ENCODE results near the gene KRT3. TPM values are rescaled to one million over a fixed set of nuclear protein-coding genes. Genes with fewer than 3 reads are reported as not detected.

KRT3 gene
- total RNA-seq, 1 donor from 2014 or later = not detected

DNA sequence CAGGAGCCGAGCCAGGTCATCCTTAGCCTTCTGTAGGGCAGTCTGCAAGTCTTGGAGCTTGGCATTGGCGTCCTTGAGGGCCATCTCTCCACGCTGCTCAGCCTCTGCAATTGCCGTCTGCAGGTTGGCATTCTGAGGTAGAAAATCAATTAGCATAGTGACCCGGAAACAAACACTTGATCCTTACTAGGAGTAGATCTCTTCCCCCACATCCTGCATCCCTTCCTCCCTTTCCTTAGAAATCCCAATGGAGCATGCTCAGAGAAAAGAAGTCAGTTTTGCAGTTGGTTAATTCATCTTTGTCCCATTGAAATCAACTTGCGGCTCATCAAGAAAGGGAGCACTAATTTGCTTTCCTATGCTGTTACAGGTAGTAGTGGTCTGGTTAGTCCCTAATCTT, 24.8 kb downstream of the KRT3 start:
- ATAC-seq (ENCODE audit: low read depth) (no peak), DNase-seq (no peak)
- no peaks in the 10 kb centered on the region for H3K36me3 Mint-ChIP-seq (ENCODE audit: low read depth)
- peaks cover 10% of the 10 kb centered on the region for H3K27me3 Mint-ChIP-seq
- ChIA-PET CTCF (no interaction called here), POLR2A (no interaction called here)
- H3K9me3 Mint-ChIP-seq = no peaks in the 10 kb centered on the region
- H3K27ac Mint-ChIP-seq = no peak overlapping the region
- intact Hi-C loops (cut with micrococcal nuclease) = no loop called here
- no peak overlapping the region for H3K4me3 Mint-ChIP-seq
- TF ChIP-seq, protein P1, sequence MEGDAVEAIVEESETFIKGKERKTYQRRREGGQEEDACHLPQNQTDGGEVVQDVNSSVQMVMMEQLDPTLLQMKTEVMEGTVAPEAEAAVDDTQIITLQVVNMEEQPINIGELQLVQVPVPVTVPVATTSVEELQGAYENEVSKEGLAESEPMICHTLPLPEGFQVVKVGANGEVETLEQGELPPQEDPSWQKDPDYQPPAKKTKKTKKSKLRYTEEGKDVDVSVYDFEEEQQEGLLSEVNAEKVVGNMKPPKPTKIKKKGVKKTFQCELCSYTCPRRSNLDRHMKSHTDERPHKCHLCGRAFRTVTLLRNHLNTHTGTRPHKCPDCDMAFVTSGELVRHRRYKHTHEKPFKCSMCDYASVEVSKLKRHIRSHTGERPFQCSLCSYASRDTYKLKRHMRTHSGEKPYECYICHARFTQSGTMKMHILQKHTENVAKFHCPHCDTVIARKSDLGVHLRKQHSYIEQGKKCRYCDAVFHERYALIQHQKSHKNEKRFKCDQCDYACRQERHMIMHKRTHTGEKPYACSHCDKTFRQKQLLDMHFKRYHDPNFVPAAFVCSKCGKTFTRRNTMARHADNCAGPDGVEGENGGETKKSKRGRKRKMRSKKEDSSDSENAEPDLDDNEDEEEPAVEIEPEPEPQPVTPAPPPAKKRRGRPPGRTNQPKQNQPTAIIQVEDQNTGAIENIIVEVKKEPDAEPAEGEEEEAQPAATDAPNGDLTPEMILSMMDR (IDR thresholded peaks at IDR 0.05) = no peak
- no peaks in the 10 kb centered on the region for H3K4me1 Mint-ChIP-seq

DNA sequence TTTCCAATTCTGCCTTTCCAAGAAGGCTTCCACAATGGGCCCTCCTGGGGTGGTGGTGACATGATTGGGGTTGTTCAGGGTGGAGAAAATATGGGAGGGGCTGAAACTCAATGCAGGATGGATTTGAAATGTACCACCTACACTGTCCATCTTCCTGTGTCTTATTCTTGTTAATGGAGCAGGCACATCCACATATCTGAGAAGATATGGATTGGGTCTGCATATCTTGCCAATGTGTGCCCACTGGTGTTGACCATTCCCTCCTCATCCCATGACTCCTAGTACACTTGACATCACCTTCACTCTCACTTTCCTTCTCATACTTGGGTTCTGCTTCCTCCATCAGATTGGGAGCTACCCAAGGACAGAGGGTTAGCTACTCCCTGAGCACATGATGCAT, 26.0 kb downstream of the KRT3 start:
- Mint-ChIP-seq H3K4me3 (no peak overlapping the region), H3K27me3 (peaks cover 7% of the 10 kb centered on the region), H3K27ac (no peak overlapping the region), H3K9me3 (no peaks in the 10 kb centered on the region), H3K36me3 (ENCODE audit: low read depth) (no peaks in the 10 kb centered on the region), H3K4me1 (no peaks in the 10 kb centered on the region)
- DNase-seq (no peak), ATAC-seq (ENCODE audit: low read depth) (no peak)
- intact Hi-C loops (cut with micrococcal nuclease) = no loop called here
- ChIA-PET POLR2A (no interaction called here), CTCF (no interaction called here)
- TF ChIP-seq, protein P1 (IDR thresholded peaks at IDR 0.05) = no peak

DNA sequence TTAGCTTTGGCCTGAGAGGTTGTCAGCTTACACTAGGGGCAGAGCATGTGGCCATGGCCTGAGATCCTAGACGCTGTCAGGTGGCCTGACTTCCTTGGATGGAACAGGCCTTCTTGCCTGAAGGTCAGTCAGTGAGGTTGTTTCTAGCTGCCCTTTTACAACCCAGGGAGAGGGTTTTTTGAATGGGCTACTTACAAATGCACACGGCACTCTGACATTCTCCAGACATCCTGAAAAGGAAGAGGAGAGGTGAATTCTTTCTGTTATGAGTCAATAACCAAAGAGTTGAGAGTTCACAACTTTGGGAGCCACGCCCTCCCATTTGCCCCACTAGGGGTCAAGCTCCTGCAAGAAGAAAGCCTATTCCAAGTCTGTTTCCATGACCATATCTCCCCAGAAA, 26.6 kb downstream of the KRT3 start:
- CTCF ChIA-PET = no interaction called here

DNA sequence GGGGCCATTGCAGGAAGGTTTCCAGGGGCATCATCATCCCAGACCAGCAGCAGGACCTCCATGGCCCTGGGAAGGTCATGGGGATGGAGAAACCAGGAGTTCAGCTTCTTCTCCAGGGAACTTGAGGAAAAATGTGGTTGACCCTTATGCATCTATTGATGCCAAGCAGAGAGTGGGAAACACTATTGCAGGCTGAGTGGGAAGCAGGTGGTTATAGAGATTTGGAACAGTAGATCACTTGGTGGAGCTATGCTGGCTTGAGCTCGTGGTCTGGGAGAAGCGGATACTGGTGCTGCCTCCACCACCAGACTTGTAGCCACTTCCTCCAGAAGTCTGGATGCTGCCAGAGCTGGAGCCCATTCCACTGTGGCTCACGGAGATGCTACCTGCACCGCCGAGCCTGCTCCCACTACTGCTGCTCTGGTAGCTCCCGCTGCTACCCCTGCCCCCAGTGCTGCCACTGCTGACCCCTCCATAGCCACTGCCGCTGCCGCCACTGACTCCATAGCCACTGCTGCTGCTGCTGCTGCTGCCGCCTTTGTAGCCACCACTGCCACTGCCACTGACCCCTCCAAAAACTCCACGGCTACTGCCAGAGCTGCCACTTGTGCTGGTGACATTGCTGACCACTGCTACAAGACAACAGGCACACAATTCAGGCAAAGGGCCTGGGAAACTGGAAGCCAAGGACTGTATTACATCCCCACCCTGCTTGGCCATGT, 27.3 kb downstream of the KRT3 start:
- TF ChIP-seq, protein P1 (IDR thresholded peaks at IDR 0.05) = no peak

More for the DNA sequence above, 26.6 kb downstream of the KRT3 start:
- H3K4me3 Mint-ChIP-seq = no peak overlapping the region
- intact Hi-C loops (cut with micrococcal nuclease) = no loop called here
- TF ChIP-seq, protein P1 (IDR thresholded peaks at IDR 0.05) = no peak
- no peak overlapping the region for H3K27ac Mint-ChIP-seq
- no peak for DNase-seq
- no peaks in the 10 kb centered on the region for H3K4me1 Mint-ChIP-seq
- POLR2A ChIA-PET = no interaction called here
- no peak for ATAC-seq (ENCODE audit: low read depth)
- no peaks in the 10 kb centered on the region for H3K36me3 Mint-ChIP-seq (ENCODE audit: low read depth)
- peaks cover 7% of the 10 kb centered on the region for H3K27me3 Mint-ChIP-seq
- H3K9me3 Mint-ChIP-seq = no peaks in the 10 kb centered on the region

DNA sequence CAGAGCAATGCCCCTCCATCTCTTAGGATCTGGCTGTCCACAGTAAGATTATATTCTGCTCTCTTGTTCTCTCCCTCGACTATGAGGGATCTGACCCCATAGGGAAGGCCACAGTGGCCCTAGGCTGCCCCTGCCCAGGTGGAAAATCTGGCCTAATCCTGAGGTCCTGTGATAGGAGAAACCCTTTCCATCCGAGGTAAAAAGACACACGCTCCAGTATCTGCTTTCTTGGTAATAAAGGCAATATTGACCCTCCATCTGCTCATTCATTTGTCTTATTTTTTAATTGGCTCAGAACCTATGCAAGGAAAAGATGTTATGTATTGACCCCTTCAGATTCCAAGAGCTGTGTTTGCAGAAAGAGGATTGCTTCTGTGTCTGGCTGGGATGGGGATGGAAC, 28.5 kb downstream of the KRT3 start:
- H3K27ac Mint-ChIP-seq = no peak overlapping the region
- intact Hi-C loops (cut with micrococcal nuclease) = no loop called here
- H3K36me3 Mint-ChIP-seq (ENCODE audit: low read depth) = no peaks in the 10 kb centered on the region
- H3K4me3 Mint-ChIP-seq = no peak overlapping the region
- TF ChIP-seq, protein P1 (IDR thresholded peaks at IDR 0.05) = no peak
- ChIA-PET POLR2A (no interaction called here), CTCF (no interaction called here)
- ATAC-seq (ENCODE audit: low read depth) (no peak), DNase-seq (no peak)
- peaks cover under 1% of the 10 kb centered on the region for H3K9me3 Mint-ChIP-seq
- H3K27me3 Mint-ChIP-seq = peaks cover 7% of the 10 kb centered on the region
- no peaks in the 10 kb centered on the region for H3K4me1 Mint-ChIP-seq

More for the DNA sequence above, 27.3 kb downstream of the KRT3 start:
- Mint-ChIP-seq H3K27ac (no peak overlapping the region), H3K4me3 (no peak overlapping the region), H3K27me3 (peaks cover 7% of the 10 kb centered on the region), H3K36me3 (ENCODE audit: low read depth) (no peaks in the 10 kb centered on the region), H3K4me1 (no peaks in the 10 kb centered on the region), H3K9me3 (no peaks in the 10 kb centered on the region)
- POLR2A ChIA-PET = no interaction called here
- DNase-seq (no peak), ATAC-seq (ENCODE audit: low read depth) (no peak)
- CTCF ChIA-PET = no interaction called here
- intact Hi-C loops (cut with micrococcal nuclease) = no loop called here
